ENCODE measurements around the gene PARD3B. TPM values are rescaled to one million over a fixed set of nuclear protein-coding genes. Genes with fewer than 3 reads are reported as not detected.

PARD3B gene
- total and polyA plus RNA-seq, 12 donors: 0.46 to 12.4 (median 8.3) TPM

GRCh38 chr2:205352593-205352992 is 807.3 kb downstream of the PARD3B start:
- WGBS, 2 donors: 97 to 99% methylated on average over 3 of the region's 3 CpGs
- no peak overlapping the region for H3K27ac ChIP-seq
- no peaks in the 10 kb centered on the region for H3K27me3 ChIP-seq
- no peak overlapping the region for H3K4me3 ChIP-seq
- H3K36me3 ChIP-seq: no peaks in the 10 kb centered on the region
- DNase-seq (no peak), ATAC-seq (no peak)
- no peaks in the 10 kb centered on the region for H3K9me3 ChIP-seq
- intact Hi-C loops (cut with DNase I): no loop called here
- H3K4me1 ChIP-seq: no peaks in the 10 kb centered on the region
- TF ChIP-seq CTCF (IDR thresholded peaks at IDR 0.05): no peak

GRCh38 chr2:205357732-205358131 is 812.5 kb downstream of the PARD3B start:
- H3K4me3 ChIP-seq: no peak overlapping the region
- H3K4me1 ChIP-seq: no peaks in the 10 kb centered on the region
- no peaks in the 10 kb centered on the region for H3K36me3 ChIP-seq
- 52 to 58% methylated on average over 2 of the region's 2 CpGs for WGBS, 2 donors
- ATAC-seq (no peak), DNase-seq (no peak)
- H3K9me3 ChIP-seq: no peaks in the 10 kb centered on the region
- no peak overlapping the region for H3K27ac ChIP-seq
- intact Hi-C loops (cut with DNase I): no loop called here
- no peak for TF ChIP-seq CTCF (IDR thresholded peaks at IDR 0.05)
- no peaks in the 10 kb centered on the region for H3K27me3 ChIP-seq

- no peaks in the 10 kb centered on the region for H3K36me3 ChIP-seq
- DNase-seq (no peak), ATAC-seq (no peak)
- intact Hi-C loops (cut with DNase I): no loop called here
- no peak for TF ChIP-seq CTCF (IDR thresholded peaks at IDR 0.05)
- no peak overlapping the region for H3K4me3 ChIP-seq
- H3K27ac ChIP-seq: no peak overlapping the region
- no peaks in the 10 kb centered on the region for H3K27me3 ChIP-seq
- no peaks in the 10 kb centered on the region for H3K4me1 ChIP-seq
- H3K9me3 ChIP-seq: no peaks in the 10 kb centered on the region
- 64 to 65% methylated on average over 8 of the region's 8 CpGs for WGBS, 2 donors
Observed at GRCh38 chr2:205358351-205358815, 813.1 kb downstream of the PARD3B start.

GRCh38 chr2:205361272-205361671 is 816.0 kb downstream of the PARD3B start:
- 94 to 96% methylated on average over 3 of the region's 3 CpGs for WGBS, 2 donors
- Histone ChIP-seq H3K36me3 (no peaks in the 10 kb centered on the region), H3K4me3 (no peak overlapping the region), H3K27ac (no peak overlapping the region), H3K4me1 (peaks cover 0 to 1% (median 0%) of the 10 kb centered on the region in 9 donors), H3K27me3 (no peaks in the 10 kb centered on the region), H3K9me3 (no peaks in the 10 kb centered on the region)
- no peak for DNase-seq
- no peak for ATAC-seq
- no peak for TF ChIP-seq CTCF (IDR thresholded peaks at IDR 0.05)
- intact Hi-C loops (cut with DNase I): no loop called here

Data from heart right ventricle (tissue), 16 donors.